Fibroblast of the conjunctiva (primary cell): ENCODE results near the gene PAXIP1.

Source experiments
- DNase-seq: peaks from one replicate; pipeline ENCODE4 v3.0.0-alpha.2; 2010; ENCODE audit warnings: low read depth

Gene PAXIP1

DNA sequence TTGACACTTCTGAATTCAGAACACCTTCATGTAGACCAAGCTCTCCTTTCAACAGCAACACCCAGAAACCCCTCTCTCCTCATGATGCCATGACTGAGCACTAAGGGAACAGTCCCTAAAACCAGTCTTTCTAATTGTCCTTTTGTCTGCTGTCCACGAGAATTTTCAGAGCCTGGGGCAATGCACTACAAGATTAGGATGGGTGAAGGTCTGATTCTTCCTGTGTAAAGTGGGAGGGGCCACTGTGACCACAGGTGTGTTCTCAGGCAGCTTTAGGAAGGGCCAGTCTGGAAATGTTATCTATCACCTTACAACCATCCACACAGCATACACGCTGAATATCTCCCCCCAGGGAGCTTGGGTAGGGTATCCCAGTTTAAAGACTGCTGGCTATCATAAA, 7.9 kb downstream of the PAXIP1 start:
- DNase-seq = no peak

DNA sequence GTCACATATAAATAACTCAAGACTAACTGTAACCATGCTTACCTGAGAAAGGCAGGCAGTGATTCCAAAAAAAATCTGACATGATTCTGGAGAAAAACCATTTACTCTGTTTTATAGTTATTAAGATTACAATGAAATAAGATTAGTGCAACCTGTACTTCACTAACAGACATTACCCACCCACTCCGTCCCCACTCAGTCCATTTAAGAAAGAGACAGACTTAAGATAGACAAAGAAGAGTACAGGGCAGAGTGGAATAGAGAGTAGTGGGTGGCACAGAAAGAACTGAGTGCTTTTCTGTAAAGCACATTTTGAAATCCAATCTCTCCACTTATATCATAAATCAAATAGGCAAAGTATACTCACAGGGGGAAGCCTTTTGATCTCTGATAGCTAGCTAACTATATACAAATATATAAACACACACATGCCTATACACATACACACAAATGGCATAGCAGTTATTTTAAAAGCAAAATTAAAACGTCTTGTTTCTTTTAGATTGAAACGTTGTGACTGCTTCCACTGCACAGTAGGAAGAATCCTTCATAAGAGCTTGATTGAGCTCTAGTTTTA, 11.9 kb downstream of the PAXIP1 start:
- DNase-seq = no peak

DNA sequence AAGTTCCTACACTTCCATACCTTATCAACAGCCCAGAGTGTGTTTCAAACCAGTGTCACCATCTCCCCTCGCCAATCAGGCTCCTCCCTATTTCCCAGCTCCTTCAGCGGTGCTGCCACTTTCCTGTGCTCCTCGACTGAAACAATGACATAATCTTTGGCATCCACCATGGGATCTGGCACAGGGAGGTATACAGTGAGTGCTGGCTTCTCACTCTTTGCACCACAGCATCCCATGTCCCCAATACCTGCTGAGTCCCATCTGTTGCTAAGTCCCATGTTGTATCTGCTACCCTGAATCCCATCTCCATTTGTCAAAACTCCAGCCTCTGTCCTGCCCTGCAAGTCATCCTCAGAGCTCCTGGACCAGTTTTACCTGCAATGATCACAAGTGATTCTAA, 15.4 kb downstream of the PAXIP1 start:
- no peak for DNase-seq

- no peak for DNase-seq
These were observed 16.6 kb downstream of the PAXIP1 start for GRCh38 chr7:154986200-154986945.

GRCh38 chr7:154985230-154985629, 17.7 kb downstream of the PAXIP1 start:
- DNase-seq = no peak

DNA sequence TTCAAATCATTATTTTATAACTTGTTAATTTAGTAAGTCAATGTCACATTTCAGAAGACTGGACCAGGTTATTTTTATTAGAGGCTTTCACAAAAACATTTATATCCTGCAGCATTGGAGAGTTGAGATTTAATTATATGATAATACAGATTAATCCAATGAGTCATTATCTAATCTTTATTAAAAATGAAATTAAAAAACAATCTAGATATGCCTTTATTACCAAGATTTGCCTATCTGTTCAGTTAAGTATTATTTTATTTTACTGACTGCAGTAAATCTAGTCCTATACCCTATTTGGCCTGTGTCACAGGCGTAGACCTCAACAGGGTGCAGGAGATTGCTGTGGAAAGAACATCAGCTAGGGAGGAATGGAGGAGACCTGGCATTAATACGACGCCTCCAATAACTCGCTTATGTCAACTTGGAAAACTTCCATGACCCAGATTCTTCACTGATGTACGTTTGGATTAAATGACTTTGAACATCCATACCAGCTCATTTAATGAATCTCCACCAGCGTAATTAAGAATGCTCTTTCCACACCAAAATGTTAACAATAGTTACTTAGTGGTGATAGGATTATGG, 18.2 kb downstream of the PAXIP1 start:
- DNase-seq = no peak

GRCh38 chr7:154978017-154978416, 24.9 kb downstream of the PAXIP1 start:
- DNase-seq = no peak

DNA sequence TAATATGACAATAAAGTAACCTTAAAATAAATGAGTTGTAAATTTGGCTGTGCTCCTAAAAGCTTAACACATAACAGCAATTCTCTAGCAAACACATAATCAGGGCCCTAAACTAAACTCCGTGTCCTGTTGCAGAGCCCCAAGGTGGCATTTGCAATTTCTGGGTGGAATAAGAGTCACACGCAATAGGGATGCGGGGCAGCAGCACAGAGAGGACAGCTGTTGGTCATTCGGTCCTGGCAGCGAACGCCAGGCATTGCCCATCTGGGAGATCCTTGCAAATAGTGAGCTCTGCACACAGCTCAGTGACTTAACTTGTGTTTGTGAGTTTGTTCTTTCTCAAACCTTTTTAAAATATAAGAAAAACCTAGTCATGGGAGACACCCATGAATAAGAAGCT, 25.7 kb downstream of the PAXIP1 start:
- DNase-seq = no peak

GRCh38 chr7:154976844-154977243, 26.1 kb downstream of the PAXIP1 start:
- DNase-seq = no peak

- DNase-seq = no peak
These were observed 26.9 kb downstream of the PAXIP1 start for GRCh38 chr7:154975984-154976383.

GRCh38 chr7:154973381-154973780, 29.5 kb downstream of the PAXIP1 start:
- DNase-seq = no peak

GRCh38 chr7:154968336-154969001, 34.5 kb downstream of the PAXIP1 start:
- DNase-seq = no peak

DNA sequence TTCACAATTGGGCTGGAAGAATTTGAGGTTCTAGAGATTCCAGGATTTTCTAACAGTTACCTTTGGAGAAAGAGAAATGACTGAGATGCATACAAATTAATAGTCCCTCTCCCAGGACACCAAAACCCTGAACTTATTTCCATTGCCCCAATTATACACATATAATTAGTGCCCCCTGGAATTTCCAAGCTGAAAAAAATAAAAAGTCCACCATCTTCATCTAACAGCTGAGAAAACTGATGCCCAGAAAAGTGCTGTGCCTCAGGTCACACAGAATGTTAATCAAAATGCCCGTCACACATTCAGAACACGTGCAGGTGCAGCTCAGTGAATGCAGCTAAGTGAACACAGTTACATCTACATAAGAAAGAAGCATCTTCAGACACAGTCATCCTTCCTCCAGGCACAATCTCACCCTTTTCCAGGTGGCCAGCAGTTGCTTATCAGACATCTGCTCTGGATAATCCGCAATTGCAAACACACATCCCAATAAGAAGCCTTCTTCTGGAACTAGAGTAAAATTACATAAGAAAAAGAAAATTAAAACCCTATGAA, 35.4 kb downstream of the PAXIP1 start:
- no peak for DNase-seq

DNA sequence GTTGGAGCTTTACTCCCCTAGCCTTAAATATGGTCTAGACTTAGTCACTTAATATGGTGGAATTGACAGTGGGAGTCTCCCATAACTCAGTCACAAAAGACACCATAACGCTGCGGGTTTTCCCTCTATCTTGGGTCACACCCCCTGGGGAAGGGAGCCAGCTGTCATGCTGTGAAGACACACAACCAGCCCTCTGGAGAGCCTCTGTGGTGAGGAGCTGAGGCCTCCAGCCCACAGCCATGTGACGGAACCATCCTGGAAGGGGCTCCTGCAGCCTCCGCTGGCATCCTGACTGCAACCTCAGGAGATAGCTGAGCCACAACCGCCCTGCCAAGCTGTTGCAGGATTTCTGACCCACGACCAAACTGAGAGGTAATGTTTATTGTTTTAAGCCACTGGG, 37.9 kb downstream of the PAXIP1 start:
- DNase-seq = no peak

- no peak for DNase-seq
These were observed 42.7 kb downstream of the PAXIP1 start for GRCh38 chr7:154960063-154960790.

- no peak for DNase-seq
These were observed 46.5 kb downstream of the PAXIP1 start for GRCh38 chr7:154956427-154956826.

DNA sequence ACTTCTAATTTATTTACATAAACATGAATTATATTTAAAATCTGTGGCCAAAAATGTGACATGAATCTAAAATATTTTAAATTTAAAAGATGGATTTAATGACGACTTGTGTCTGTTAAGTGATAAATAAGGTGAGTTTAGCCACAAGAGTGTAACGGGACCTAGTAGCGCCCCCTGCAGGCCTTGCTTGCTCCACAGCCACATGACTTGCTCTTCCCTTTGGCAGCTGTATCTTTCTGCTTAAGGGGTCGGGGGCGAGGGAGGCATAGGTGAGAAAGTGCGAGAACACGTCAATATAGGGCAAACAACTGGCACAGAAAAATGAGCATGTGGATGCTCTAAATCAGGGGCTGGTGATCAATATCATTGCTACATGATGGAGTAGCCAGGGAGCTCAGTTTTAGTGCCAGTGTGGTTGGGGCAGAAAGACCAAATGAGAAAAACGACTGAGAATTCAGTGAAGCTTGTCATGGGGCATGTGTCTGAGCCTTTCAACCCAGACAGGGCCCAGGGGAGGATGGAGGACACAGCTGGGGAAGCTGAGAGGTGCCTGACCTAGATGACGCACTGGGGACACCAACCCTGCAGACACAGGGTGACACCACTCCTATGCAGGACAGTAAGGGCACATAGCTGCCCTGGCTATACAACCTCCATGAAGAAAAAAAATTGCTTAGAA, 49.8 kb downstream of the PAXIP1 start:
- DNase-seq = peak; percentile 23

DNA sequence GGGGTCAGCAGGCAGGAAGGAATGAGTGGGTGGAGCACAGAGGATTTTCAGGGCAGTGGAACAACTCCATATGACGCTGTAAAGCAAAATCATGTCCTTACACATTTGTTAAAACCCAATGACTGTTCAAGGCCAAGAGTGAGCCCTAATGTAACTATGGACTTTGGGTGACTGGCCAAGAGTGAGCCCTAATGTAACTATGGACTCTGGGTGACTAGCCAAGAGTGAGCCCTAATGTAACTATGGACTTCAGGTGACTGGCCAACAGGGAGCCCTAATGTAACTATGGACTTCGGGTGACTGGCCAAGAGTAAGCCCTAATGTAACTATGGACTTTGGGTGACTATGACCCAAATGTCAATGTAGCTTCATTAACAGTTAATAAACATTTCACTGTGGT, 52.0 kb downstream of the PAXIP1 start:
- DNase-seq = no peak

GRCh38 chr7:154947604-154948003, 55.3 kb downstream of the PAXIP1 start:
- DNase-seq = no peak

DNA sequence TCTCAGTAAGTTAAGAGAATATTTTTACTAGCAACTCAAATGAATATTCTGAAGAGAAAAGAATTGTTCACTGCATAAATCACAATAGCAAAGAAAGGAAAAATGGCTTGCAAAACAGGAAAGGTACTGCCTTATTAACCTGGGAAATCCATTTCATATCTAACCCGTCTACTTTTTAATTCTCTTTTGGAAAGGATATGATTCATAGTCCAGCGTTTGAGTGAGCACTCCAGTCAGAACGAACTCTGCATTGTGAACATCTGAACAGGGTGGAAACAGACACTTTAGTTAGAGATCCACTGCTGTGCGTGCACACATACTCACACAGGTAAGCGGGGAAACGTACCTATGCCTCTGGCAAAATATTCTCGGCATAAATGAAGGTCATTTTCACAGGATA, 56.8 kb downstream of the PAXIP1 start:
- DNase-seq = no peak

DNA sequence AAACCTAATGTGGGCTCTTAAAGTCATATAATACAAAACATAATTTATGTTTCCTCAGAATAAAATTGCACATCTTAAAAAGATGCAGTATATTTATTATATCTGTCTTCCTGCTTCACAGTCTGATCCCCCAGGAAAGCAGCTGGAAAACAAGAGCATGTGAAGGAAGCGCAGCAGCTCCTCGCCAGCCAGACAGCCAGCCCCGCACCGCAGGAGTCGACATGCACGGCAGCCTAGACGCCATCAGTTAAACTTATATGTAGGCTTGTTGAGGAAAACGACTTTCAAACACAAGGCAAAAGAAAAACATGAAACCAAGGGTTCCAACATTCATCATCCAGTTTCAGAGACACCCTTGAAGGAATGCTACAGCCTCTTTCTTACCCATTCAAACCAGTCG, 59.0 kb downstream of the PAXIP1 start:
- no peak for DNase-seq

- no peak for DNase-seq
These were observed 60.2 kb downstream of the PAXIP1 start for GRCh38 chr7:154942691-154943090.
